Upper lobe of left lung (tissue), 6 donors: ENCODE measurements around the gene BPGM. TPM values are rescaled to one million over a fixed set of nuclear protein-coding genes. Genes with fewer than 3 reads are reported as not detected.

ENCODE experiments used
- ATAC-seq, 2 donors: fragments of 200-7000 bp; cut with Tn5 transposase; one replicate each; pipeline ENCODE4 v1.9.1; 2022; ENCODE audit warnings: mild to moderate bottlenecking in 2 of 2, moderate library complexity in 2 of 2; ENCODE audit not compliant: low FRiP score in 2 of 2
- DNase-seq, 2 donors: peaks; one replicate each; pipeline ENCODE4 v3.0.0-alpha.2; 2019 to 2020
- H3K27ac ChIP-seq, 4 donors: fragments of 200-600 bp; sonication (generic); one replicate each; pipeline ENCODE4 v1.5.1; 2016 to 2019
- H3K27me3 ChIP-seq, 4 donors: fragments of 200-600 bp; sonication (generic); one replicate each; pipeline ENCODE4 v1.5.1; 2017 to 2019
- H3K36me3 ChIP-seq, 4 donors: fragments of 200-600 bp; sonication (generic); one replicate each; pipeline ENCODE4 v1.5.1; 2016 to 2019
- H3K4me1 ChIP-seq, 4 donors: fragments of 200-600 bp; sonication (generic); one replicate each; pipeline ENCODE4 v1.5.1; 2018 to 2019
- H3K4me3 ChIP-seq, 4 donors: fragments of 200-600 bp; sonication (generic); one replicate each; pipeline ENCODE4 v1.5.1; 2017 to 2019; ENCODE audit warnings: mild to moderate bottlenecking in 2 of 4, moderate library complexity in 1 of 4
- H3K9me3 ChIP-seq, 4 donors: fragments of 200-600 bp; sonication (generic); one replicate each; pipeline ENCODE4 v1.5.1; 2018 to 2019
- CTCF ChIP-seq, 6 experiments: fragments of 450-650 bp in 4 of 6; fragments of 200-600 bp in 2 of 6; sonication (generic) in 2 of 6; IDR thresholded peaks; one replicate each; pipeline ENCODE4 v1.5.1; 2016 to 2019; ENCODE audit warnings: antibody characterized with exemption in 6 of 6
- EP300 ChIP-seq, 4 donors: sonication (generic); formaldehyde crosslinking; IDR thresholded peaks; one replicate each; pipeline ENCODE4 v1.5.1; 2017; ENCODE audit warnings: antibody characterized with exemption in 4 of 4, control low read depth in 2 of 4
- POLR2A ChIP-seq, 4 donors: fragments of 450-650 bp; IDR thresholded peaks; one replicate each; pipeline ENCODE4 v1.5.1; 2016 to 2017; ENCODE audit warnings: antibody characterized with exemption in 4 of 4, mild to moderate bottlenecking in 2 of 4
- POLR2AphosphoS5 ChIP-seq, 2 donors: sonication (generic); formaldehyde crosslinking; IDR thresholded peaks; one replicate each; pipeline ENCODE4 v1.5.1; 2017; ENCODE audit warnings: antibody characterized with exemption in 2 of 2
- WGBS, 2 donors: methylation state at CpG; one replicate each; pipeline ENCODE4 v1.1.5; 2017 to 2018; 5-methylcytosine and 5-hydroxymethylcytosine counted together
- total RNA-seq, 6 donors: library from RNA; depleted of rRNA in 4 of 6; stranded (reverse); fragments of >200 nt in 4 of 6; gene quantifications; one replicate each; pipeline versions ENCODE4 v1.1.0 to v1.2.1, GENCODE V29; 2016 to 2021
- donor health status: DM: no; HTN: no; CAD: no; lungs with moderate emphysema.
- donor health status: DM: no; HTN: yes; CAD: no; lungs with severe emphysema.

BPGM gene
- total RNA-seq, 6 donors from 2014 or later = 9.5 to 30.7 (median 14.3) TPM

- DNase-seq (no peak), ATAC-seq (no peak)
- Histone ChIP-seq H3K9me3 (no peaks in the 10 kb centered on the region), H3K27me3 (no peaks in the 10 kb centered on the region), H3K27ac (no peak overlapping the region), H3K36me3 (no peaks in the 10 kb centered on the region), H3K4me1 (peaks cover 0 to 4% (median 0%) of the 10 kb centered on the region in 4 donors), H3K4me3 (no peak overlapping the region)
- TF ChIP-seq CTCF (IDR thresholded peaks at IDR 0.05) = no peak
- TF ChIP-seq POLR2A (IDR thresholded peaks at IDR 0.05) = no peak
- no peak for TF ChIP-seq EP300 (IDR thresholded peaks at IDR 0.05)
- TF ChIP-seq POLR2AphosphoS5 (IDR thresholded peaks at IDR 0.05) = no peak
- 81 to 95% methylated on average over 2 of the region's 2 CpGs for WGBS, 2 donors
Measured at GRCh38 chr7:134705716-134706115, 59.1 kb downstream of the BPGM start.

- WGBS, 2 donors = 71 to 82% methylated on average over 5 of the region's 5 CpGs
- DNase-seq (no peak), ATAC-seq (no peak)
- H3K27ac ChIP-seq = no peak overlapping the region
- H3K4me1 ChIP-seq = peaks cover 0 to 4% (median 0%) of the 10 kb centered on the region in 4 donors
- no peak overlapping the region for H3K4me3 ChIP-seq
- TF ChIP-seq POLR2A (IDR thresholded peaks at IDR 0.05) (no peak), EP300 (IDR thresholded peaks at IDR 0.05) (no peak), CTCF (IDR thresholded peaks at IDR 0.05) (no peak), POLR2AphosphoS5 (IDR thresholded peaks at IDR 0.05) (no peak)
- H3K36me3 ChIP-seq = no peaks in the 10 kb centered on the region
- no peaks in the 10 kb centered on the region for H3K9me3 ChIP-seq
- no peaks in the 10 kb centered on the region for H3K27me3 ChIP-seq
Measured at GRCh38 chr7:134706468-134706867, 59.8 kb downstream of the BPGM start.

- no peak for ATAC-seq
- Histone ChIP-seq H3K27me3 (no peaks in the 10 kb centered on the region), H3K36me3 (no peaks in the 10 kb centered on the region), H3K27ac (no peak overlapping the region), H3K4me3 (no peak overlapping the region), H3K4me1 (peaks cover 0 to 2% (median 0%) of the 10 kb centered on the region in 4 donors), H3K9me3 (no peaks in the 10 kb centered on the region)
- WGBS, 2 donors = 89 to 92% methylated on average over 4 of the region's 4 CpGs
- no peak for DNase-seq
- TF ChIP-seq POLR2AphosphoS5 (IDR thresholded peaks at IDR 0.05) (no peak), EP300 (IDR thresholded peaks at IDR 0.05) (no peak), CTCF (IDR thresholded peaks at IDR 0.05) (no peak), POLR2A (IDR thresholded peaks at IDR 0.05) (no peak)
Measured at GRCh38 chr7:134707663-134708378, 61.2 kb downstream of the BPGM start.

GRCh38 chr7:134708692-134709091, 62.0 kb downstream of the BPGM start:
- no peak for DNase-seq
- H3K4me3 ChIP-seq = no peak overlapping the region
- H3K9me3 ChIP-seq = no peaks in the 10 kb centered on the region
- H3K36me3 ChIP-seq = no peaks in the 10 kb centered on the region
- H3K27ac ChIP-seq = no peak overlapping the region
- 64 to 68% methylated on average over 2 of the region's 2 CpGs for WGBS, 2 donors
- no peaks in the 10 kb centered on the region for H3K27me3 ChIP-seq
- TF ChIP-seq POLR2A (IDR thresholded peaks at IDR 0.05) (no peak), CTCF (IDR thresholded peaks at IDR 0.05) (no peak), POLR2AphosphoS5 (IDR thresholded peaks at IDR 0.05) (no peak), EP300 (IDR thresholded peaks at IDR 0.05) (no peak)
- H3K4me1 ChIP-seq = no peaks in the 10 kb centered on the region
- no peak for ATAC-seq

- no peak for ATAC-seq
- H3K27me3 ChIP-seq = no peaks in the 10 kb centered on the region
- no peak for DNase-seq
- no peak overlapping the region for H3K27ac ChIP-seq
- no peaks in the 10 kb centered on the region for H3K9me3 ChIP-seq
- TF ChIP-seq POLR2AphosphoS5 (IDR thresholded peaks at IDR 0.05) (no peak), CTCF (IDR thresholded peaks at IDR 0.05) (no peak), POLR2A (IDR thresholded peaks at IDR 0.05) (no peak), EP300 (IDR thresholded peaks at IDR 0.05) (no peak)
- no peaks in the 10 kb centered on the region for H3K36me3 ChIP-seq
- no peak overlapping the region for H3K4me3 ChIP-seq
- WGBS, 2 donors = 75 to 80% methylated on average over 2 of the region's 2 CpGs
- no peaks in the 10 kb centered on the region for H3K4me1 ChIP-seq
Measured at GRCh38 chr7:134709197-134709596, 62.5 kb downstream of the BPGM start.
